ENCODE results near the gene C1orf21. TPM values are rescaled to one million over a fixed set of nuclear protein-coding genes. Genes with fewer than 3 reads are reported as not detected.
A peak's percentile ranks its signal among the peaks of the same experiment; 100 is the strongest.

Gene C1orf21
- polyA plus RNA-seq, 1 donor from 2014 or later = 1.7 TPM

DNA sequence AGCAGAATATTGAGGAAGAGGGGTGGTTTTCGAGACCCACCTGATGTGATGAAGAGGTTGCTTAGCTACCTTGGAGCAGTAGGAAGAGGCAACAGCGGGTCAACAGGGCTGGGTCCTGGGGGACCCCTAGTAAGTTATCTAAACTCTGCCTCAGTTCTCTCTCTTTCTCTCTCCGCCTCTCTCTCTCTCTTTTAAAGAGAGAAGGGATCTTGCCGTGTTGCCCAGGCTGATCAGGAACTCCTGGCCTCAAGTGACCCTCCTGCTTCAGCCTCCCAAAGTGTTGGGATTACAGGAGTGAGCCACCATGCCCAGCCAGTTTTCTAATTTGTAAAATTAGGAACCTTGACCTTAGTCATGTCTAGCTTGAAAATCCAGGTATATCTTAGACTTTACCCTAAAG is 77.9 kb downstream of the C1orf21 start:
- Mint-ChIP-seq H3K27ac (no peak overlapping the region), H3K27me3 (peaks cover 6% of the 10 kb centered on the region), H3K4me3 (peak overlapping the region in 1 of 4 donors; percentile 19), H3K36me3 (no peaks in the 10 kb centered on the region), H3K4me1 (no peaks in the 10 kb centered on the region), H3K9me3 (no peaks in the 10 kb centered on the region)

DNA sequence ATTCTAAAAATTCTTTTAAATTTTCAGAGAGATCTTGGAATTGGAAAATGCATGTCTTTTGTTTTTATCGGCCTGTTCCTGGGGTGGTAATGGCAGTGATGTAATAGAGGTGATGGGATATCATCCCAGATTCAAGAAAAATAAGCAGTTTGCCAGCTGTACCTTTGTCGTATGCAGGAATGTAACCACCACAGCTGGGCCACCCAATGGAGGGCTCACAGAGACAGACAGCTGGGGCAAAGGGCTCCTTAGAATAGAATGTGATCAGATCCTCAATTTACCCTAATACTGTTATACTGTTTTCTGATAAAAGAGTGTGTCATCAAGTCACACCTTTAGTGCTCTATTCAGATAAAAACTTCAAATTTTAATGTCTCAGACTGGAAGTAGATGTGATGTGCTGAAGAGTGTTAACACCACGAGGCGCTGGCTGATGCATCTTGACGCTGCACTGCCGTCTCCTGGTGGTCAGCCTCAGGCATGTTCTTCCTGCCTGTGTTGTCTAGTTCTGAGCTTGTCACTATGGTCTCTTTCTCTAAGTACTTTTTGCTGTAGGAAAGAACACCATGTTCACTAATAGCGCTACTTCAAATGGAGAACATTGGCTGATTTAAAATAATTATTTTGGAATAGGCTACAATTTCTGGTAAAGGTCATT is 78.8 kb downstream of the C1orf21 start:
- Mint-ChIP-seq H3K4me3 (no peak overlapping the region), H3K4me1 (no peaks in the 10 kb centered on the region), H3K27me3 (peaks cover 6% of the 10 kb centered on the region), H3K36me3 (no peaks in the 10 kb centered on the region), H3K27ac (no peak overlapping the region), H3K9me3 (no peaks in the 10 kb centered on the region)

DNA sequence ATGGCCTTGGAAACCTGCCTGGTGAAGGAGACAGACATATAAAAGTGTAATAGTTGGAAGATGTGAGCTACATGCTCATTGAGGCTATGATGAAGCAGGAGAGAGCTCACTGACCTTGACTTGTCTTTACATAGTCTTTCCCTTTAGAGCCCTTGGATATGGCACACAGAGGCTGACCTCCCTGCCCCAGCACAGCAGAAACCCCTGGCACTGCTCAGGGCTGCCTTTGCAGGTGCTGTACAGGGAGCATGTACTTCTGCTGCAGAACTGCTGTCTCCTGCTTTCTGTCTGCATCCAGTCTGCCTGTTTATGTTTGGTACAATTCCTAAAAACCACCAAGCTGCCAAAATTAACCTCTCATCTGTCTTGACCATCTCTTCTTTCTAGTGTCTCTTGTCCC is 80.5 kb downstream of the C1orf21 start:
- Mint-ChIP-seq H3K27me3 (peaks cover 6% of the 10 kb centered on the region), H3K27ac (no peak overlapping the region), H3K9me3 (no peaks in the 10 kb centered on the region), H3K4me3 (no peak overlapping the region), H3K4me1 (no peaks in the 10 kb centered on the region), H3K36me3 (no peaks in the 10 kb centered on the region)

GRCh38 chr1:184469396-184469795 is 82.6 kb downstream of the C1orf21 start:
- no peaks in the 10 kb centered on the region for H3K9me3 Mint-ChIP-seq
- no peak overlapping the region for H3K4me3 Mint-ChIP-seq
- H3K27me3 Mint-ChIP-seq = peaks cover 6% of the 10 kb centered on the region
- no peak overlapping the region for H3K27ac Mint-ChIP-seq
- no peaks in the 10 kb centered on the region for H3K4me1 Mint-ChIP-seq
- no peaks in the 10 kb centered on the region for H3K36me3 Mint-ChIP-seq

- no peaks in the 10 kb centered on the region for H3K9me3 Mint-ChIP-seq
- H3K4me1 Mint-ChIP-seq = no peaks in the 10 kb centered on the region
- no peaks in the 10 kb centered on the region for H3K36me3 Mint-ChIP-seq
- no peak overlapping the region for H3K4me3 Mint-ChIP-seq
- peaks cover 5% of the 10 kb centered on the region for H3K27me3 Mint-ChIP-seq
- H3K27ac Mint-ChIP-seq = no peak overlapping the region
Observed at GRCh38 chr1:184471686-184472085, 84.9 kb downstream of the C1orf21 start.

DNA sequence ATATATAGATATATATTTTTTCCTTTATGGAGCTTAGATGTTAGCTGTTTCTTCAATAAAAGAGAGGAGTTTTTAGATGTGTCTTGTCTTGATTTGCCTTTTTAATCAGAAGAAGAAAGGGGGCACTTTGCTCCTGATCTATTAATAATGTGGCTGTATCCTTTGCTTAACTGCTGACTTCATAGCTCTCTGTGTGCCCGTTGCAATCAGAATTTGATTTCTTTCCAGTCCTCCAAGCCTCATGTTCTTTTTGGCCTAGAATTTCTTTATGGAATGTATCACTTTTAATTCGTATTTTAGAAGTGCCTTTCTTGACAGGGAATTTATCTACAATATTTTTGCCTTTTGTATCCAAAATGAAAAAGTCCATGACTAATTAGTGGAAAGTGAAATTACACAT is 85.3 kb downstream of the C1orf21 start:
- Mint-ChIP-seq H3K36me3 (no peaks in the 10 kb centered on the region), H3K27ac (no peak overlapping the region), H3K4me3 (no peak overlapping the region), H3K9me3 (no peaks in the 10 kb centered on the region), H3K4me1 (no peaks in the 10 kb centered on the region), H3K27me3 (peaks cover 5% of the 10 kb centered on the region)

- Mint-ChIP-seq H3K36me3 (no peaks in the 10 kb centered on the region), H3K27ac (no peak overlapping the region), H3K4me3 (no peak overlapping the region), H3K27me3 (peaks cover 1% of the 10 kb centered on the region), H3K9me3 (no peaks in the 10 kb centered on the region), H3K4me1 (no peaks in the 10 kb centered on the region)
Observed at GRCh38 chr1:184473176-184473966, 86.5 kb downstream of the C1orf21 start.

GRCh38 chr1:184476187-184476586 is 89.4 kb downstream of the C1orf21 start:
- Mint-ChIP-seq H3K9me3 (no peaks in the 10 kb centered on the region), H3K4me3 (no peak overlapping the region), H3K27me3 (peaks cover 1% of the 10 kb centered on the region), H3K4me1 (no peaks in the 10 kb centered on the region), H3K36me3 (no peaks in the 10 kb centered on the region), H3K27ac (no peak overlapping the region)

- H3K9me3 Mint-ChIP-seq = peaks cover 0 to 2% (median 0%) of the 10 kb centered on the region in 3 donors
- no peaks in the 10 kb centered on the region for H3K36me3 Mint-ChIP-seq
- peaks cover 3% of the 10 kb centered on the region for H3K27me3 Mint-ChIP-seq
- no peaks in the 10 kb centered on the region for H3K4me1 Mint-ChIP-seq
- no peak overlapping the region for H3K4me3 Mint-ChIP-seq
- no peak overlapping the region for H3K27ac Mint-ChIP-seq
Observed at GRCh38 chr1:184479435-184480167, 92.8 kb downstream of the C1orf21 start.

GRCh38 chr1:184480736-184481135 is 93.9 kb downstream of the C1orf21 start:
- Mint-ChIP-seq H3K36me3 (no peaks in the 10 kb centered on the region), H3K9me3 (peaks cover 0 to 2% (median 0%) of the 10 kb centered on the region in 3 donors), H3K27ac (peak overlapping the region in 1 of 3 donors; percentile 20), H3K27me3 (peaks cover 3% of the 10 kb centered on the region), H3K4me1 (no peaks in the 10 kb centered on the region), H3K4me3 (no peak overlapping the region)

DNA sequence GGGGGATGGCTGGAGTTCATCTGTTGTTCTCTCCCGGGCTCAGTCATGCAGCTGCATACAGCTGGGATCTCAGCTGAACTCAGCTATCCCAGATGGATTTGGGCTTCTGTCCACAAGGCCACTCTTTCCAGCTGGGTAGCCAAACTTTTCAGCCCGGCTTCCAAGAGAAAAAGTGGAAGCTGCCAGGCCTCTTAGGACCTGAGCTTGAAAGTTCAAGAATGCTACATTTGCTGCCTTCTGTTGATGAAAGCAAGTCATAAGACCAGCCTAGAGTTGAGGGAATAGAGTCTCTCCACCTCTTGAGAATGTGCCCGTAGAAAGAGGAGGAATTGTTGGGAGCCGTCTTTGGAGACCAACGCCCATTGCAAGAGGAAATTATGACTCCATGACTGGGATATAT is 95.3 kb downstream of the C1orf21 start:
- peaks cover 3% of the 10 kb centered on the region for H3K27me3 Mint-ChIP-seq
- no peak overlapping the region for H3K27ac Mint-ChIP-seq
- H3K9me3 Mint-ChIP-seq = peaks cover 0 to 2% (median 0%) of the 10 kb centered on the region in 3 donors
- no peaks in the 10 kb centered on the region for H3K4me1 Mint-ChIP-seq
- H3K36me3 Mint-ChIP-seq = no peaks in the 10 kb centered on the region
- H3K4me3 Mint-ChIP-seq = no peak overlapping the region

DNA sequence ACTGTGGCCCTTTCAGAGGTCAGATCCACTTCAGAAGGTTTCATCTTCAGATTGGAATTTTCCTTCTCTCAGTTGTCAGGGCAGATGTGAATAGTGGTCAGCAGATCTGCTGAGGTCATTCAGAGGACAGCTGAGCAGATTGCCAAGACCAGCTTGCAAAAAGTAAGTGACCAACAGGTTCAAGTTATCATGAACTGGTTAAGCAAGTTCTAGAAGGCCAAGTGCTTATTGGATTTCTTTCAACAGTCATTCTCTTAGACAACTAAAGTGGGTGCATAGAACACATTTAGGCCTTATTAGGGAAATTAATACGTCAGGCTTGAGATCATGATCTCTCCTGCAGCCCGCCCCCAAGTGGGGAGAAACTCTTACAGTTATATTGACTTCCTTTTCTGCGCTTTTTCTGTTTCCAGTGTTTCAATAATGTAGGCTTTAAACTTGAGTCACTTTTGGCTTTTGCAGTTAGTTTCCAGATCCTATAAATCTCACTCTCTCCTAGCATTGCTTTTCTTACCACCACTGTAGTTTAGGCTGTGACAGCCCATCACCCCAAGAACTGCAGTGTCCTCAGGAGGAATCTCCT is 96.4 kb downstream of the C1orf21 start:
- Mint-ChIP-seq H3K36me3 (no peaks in the 10 kb centered on the region), H3K9me3 (peaks cover 0 to 3% (median 0%) of the 10 kb centered on the region in 3 donors), H3K27ac (no peak overlapping the region), H3K4me3 (no peak overlapping the region), H3K27me3 (peaks cover 3% of the 10 kb centered on the region), H3K4me1 (no peaks in the 10 kb centered on the region)

DNA sequence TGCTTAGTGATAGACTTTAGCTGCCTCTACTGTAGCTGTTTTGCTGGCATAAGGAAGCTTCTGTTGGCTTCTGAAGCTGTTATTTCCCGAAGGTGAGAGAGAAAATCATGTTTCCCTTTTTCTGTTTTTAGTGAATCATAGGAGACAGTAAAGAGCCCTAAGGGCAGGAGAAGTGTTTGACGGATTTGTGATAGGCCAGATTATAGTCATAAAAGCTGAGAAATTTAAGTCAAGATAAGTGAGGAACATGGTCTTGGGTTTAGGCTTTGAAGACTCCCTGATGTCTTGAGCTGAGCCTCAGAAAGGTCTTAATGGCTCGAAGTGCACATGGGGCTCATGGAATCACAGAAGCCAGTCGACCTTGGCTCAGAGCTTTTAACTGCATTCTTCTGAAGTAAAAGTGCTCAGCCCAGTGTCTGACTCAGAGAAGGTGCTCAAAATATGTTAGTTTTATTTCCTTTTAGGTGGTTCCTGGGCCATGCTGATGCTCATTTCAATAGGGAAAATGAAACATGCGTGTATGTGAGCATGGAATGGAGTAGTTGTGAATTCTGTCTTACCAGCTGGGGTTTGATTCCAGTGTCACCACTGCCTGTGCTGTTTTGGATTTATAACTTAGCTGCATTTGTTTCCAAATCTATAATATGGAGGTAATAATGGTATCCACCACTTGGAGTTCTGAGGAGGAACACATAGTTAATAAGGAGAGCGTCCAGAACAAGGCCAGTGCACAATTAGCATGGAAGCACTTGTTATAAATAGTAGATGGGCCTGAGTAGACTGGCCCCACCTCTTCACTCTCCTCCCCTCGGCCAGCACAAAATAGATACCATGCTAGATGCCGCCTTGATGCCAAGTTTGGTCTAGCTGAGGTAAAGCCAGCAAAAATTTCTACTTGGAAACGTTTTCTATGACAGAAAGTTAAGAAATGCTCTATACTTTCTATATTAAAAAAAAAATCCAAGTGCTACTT is 99.2 kb downstream of the C1orf21 start:
- Mint-ChIP-seq H3K9me3 (peaks cover 0 to 4% (median 0%) of the 10 kb centered on the region in 3 donors), H3K27ac (no peak overlapping the region), H3K4me1 (no peaks in the 10 kb centered on the region), H3K27me3 (peaks cover 3% of the 10 kb centered on the region), H3K4me3 (no peak overlapping the region), H3K36me3 (no peaks in the 10 kb centered on the region)

DNA sequence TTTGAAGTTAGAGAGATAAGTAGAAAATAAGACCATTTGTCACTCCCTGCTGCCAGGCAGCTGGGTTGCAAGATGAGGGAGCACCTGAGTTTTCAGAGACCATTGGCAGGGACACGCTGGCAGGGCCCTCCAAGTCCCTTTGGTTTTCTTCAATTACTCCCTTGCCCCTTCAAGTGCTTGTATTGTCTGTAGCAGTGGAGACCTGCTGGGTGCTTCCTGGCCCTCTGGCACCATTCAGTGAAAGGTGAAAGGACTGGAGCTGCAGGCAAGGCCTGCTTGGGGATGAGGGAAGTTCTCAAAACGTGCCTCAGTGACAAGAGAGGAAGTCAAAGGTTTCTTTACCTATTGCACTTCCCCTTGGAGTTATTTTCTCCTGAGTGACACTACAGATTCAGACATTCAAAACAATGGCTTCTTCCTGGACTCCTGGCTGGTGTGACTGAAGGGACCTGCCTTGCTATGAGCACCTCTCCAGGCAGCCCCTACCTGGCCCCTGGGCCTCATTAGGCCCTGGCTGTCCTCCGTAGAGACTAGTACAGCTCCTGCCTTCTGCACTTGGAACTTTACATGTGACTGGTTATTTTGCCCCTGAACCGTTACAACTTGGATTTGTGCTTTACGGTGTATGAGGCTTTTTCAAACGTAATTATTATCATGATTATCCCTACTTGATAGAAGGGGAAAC is 100.1 kb downstream of the C1orf21 start:
- Mint-ChIP-seq H3K27me3 (peaks cover 3% of the 10 kb centered on the region), H3K4me3 (no peak overlapping the region), H3K4me1 (peaks cover 0 to 3% (median 0%) of the 10 kb centered on the region in 3 donors), H3K9me3 (peaks cover 0 to 4% (median 0%) of the 10 kb centered on the region in 3 donors), H3K27ac (no peak overlapping the region), H3K36me3 (no peaks in the 10 kb centered on the region)

Data from IgD-negative memory B cell (primary cell).